Mammary epithelial cell (primary cell): ENCODE results near the gene CLGN.
"Not testable (repeated sequence)": the region's sequence is repeated elsewhere in the genome, so short reads cannot be mapped to it uniquely, and the experiment has no call there.

Experiments used
- EZH2 ChIP-seq: IDR thresholded peaks from 2 replicates; pipeline ENCODE4 v1.6.1; 2012; ENCODE audit warnings: low read length, inconsistent platforms, borderline replicate concordance
- TF ChIP-seq, protein P1 (sequence below), 2 donors: IDR thresholded peaks in 1 of 2; conservative IDR thresholded peaks in 1 of 2; 2 replicates each; pipeline ENCODE4 v1.5.1; 2011 to 2012; ENCODE audit warnings: inconsistent platforms in 2 of 2, low read length in 2 of 2, mild to moderate bottlenecking in 2 of 2, control low read depth in 1 of 2, low read depth in 1 of 2; ENCODE audit not compliant: insufficient read depth in 1 of 2; ENCODE audit errors: extremely low read depth in 1 of 2

GRCh38 chr4:140444347-140444746, 16.9 kb upstream of the CLGN start:
- TF ChIP-seq, protein P1, sequence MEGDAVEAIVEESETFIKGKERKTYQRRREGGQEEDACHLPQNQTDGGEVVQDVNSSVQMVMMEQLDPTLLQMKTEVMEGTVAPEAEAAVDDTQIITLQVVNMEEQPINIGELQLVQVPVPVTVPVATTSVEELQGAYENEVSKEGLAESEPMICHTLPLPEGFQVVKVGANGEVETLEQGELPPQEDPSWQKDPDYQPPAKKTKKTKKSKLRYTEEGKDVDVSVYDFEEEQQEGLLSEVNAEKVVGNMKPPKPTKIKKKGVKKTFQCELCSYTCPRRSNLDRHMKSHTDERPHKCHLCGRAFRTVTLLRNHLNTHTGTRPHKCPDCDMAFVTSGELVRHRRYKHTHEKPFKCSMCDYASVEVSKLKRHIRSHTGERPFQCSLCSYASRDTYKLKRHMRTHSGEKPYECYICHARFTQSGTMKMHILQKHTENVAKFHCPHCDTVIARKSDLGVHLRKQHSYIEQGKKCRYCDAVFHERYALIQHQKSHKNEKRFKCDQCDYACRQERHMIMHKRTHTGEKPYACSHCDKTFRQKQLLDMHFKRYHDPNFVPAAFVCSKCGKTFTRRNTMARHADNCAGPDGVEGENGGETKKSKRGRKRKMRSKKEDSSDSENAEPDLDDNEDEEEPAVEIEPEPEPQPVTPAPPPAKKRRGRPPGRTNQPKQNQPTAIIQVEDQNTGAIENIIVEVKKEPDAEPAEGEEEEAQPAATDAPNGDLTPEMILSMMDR (conservative IDR thresholded peaks at IDR 0.05 in 1 of 2, IDR thresholded peaks at IDR 0.05 in 1 of 2; ENCODE audit: extremely low read depth in 1 of 2, insufficient read depth in 1 of 2, low read depth in 1 of 2, low read length in 2 of 2) = not testable (repeated sequence)
- not testable (repeated sequence) for TF ChIP-seq EZH2
